HG03439 (cell line): ENCODE results near the gene THPO.

Experiments
- ATAC-seq: cut with Tn5 transposase; IDR thresholded peaks from one replicate; pipeline ENCODE4 v1.9.1; 2021; ENCODE audit warnings: mild to moderate bottlenecking, moderate library complexity; ENCODE audit not compliant: unreplicated experiment

The THPO gene

GRCh38 chr3:184384856-184385422 lies 6.9 kb upstream of the THPO start:
- no peak for ATAC-seq

- ATAC-seq = no peak
These were observed 6.3 kb upstream of the THPO start for GRCh38 chr3:184384342-184384741.

- no peak for ATAC-seq
These were observed 5.2 kb upstream of the THPO start for GRCh38 chr3:184383033-184383740.

- ATAC-seq = no peak
These were observed 4.5 kb upstream of the THPO start for GRCh38 chr3:184382326-184383032.

GRCh38 chr3:184381261-184382224 lies 3.5 kb upstream of the THPO start:
- no peak for ATAC-seq

- ATAC-seq = no peak
These were observed 2.7 kb upstream of the THPO start for GRCh38 chr3:184380627-184381260.

GRCh38 chr3:184380185-184380626 lies 2.2 kb upstream of the THPO start:
- ATAC-seq = no peak

- no peak for ATAC-seq
These were observed 1.6 kb upstream of the THPO start, which contains the start of gene CHRD for GRCh38 chr3:184379358-184380184. CHRD (plus strand) TSS chr3:184380054; CDS start chr3:184380319, 265 bp downstream.

GRCh38 chr3:184378651-184379357 lies 797 bp upstream of the THPO start:
- ATAC-seq = no peak

GRCh38 chr3:184377374-184377773 lies 633 bp downstream of the THPO start:
- ATAC-seq = no peak

GRCh38 chr3:184375747-184376461 lies 2.1 kb downstream of the THPO start:
- no peak for ATAC-seq

GRCh38 chr3:184373422-184373821 lies 4.6 kb downstream of the THPO start:
- no peak for ATAC-seq

- no peak for ATAC-seq
These were observed 5.1 kb downstream of the THPO start for GRCh38 chr3:184372911-184373310.

- no peak for ATAC-seq
These were observed 5.6 kb downstream of the THPO start for GRCh38 chr3:184372296-184372821.

GRCh38 chr3:184371570-184372018 lies 6.4 kb downstream of the THPO start:
- ATAC-seq = peak; percentile 58

- ATAC-seq = no peak
These were observed 9.3 kb downstream of the THPO start for GRCh38 chr3:184368586-184369183.

- no peak for ATAC-seq
These were observed 9.9 kb downstream of the THPO start for GRCh38 chr3:184368116-184368515.
